B cell (primary cell): ENCODE results near the gene MAP1S. TPM values are rescaled to one million over a fixed set of nuclear protein-coding genes. Genes with fewer than 3 reads are reported as not detected.
A peak's percentile ranks its signal among the peaks of the same experiment; 100 is the strongest.

Experiments used
- ATAC-seq: fragments of 200-7000 bp; cut with Tn5 transposase; one replicate; pipeline ENCODE4 v1.10.0; 2021; ENCODE audit warnings: low read depth, mild to moderate bottlenecking, moderate number of reproducible peaks, moderate library complexity
- CTCF ChIA-PET: fragments of 350-600 bp; sonication (Branson Sonifier 250); formaldehyde crosslinking; loops from one replicate; lab custom pipeline; 2021; ENCODE audit warnings: antibody characterized with exemption, inconsistent platforms; lab: Charles Lee
- POLR2A ChIA-PET: fragments of 350-600 bp; sonication (Branson Sonifier 250); formaldehyde crosslinking; loops from one replicate; lab custom pipeline; 2021; ENCODE audit warnings: antibody characterized with exemption; lab: Charles Lee
- DNase-seq: peaks from one replicate; pipeline ENCODE4 v3.0.0; 2013
- H2AFZ ChIP-seq: 2 replicates; pipeline ENCODE4 v1.6.1; 2012; ENCODE audit warnings: mild to moderate bottlenecking, low read depth, low read length; ENCODE audit not compliant: insufficient read depth, poor library complexity, severe bottlenecking
- H3K27ac ChIP-seq, 2 donors: 1 replicate in 1 of 2; 2 replicates in 1 of 2; pipeline ENCODE4 v1.5.1; 2012 to 2013; ENCODE audit warnings: low read length in 2 of 2, mild to moderate bottlenecking in 2 of 2, moderate library complexity in 1 of 2
- H3K27me3 ChIP-seq, 4 experiments: fragments of 200-600 bp in 1 of 4; sonication (generic) in 1 of 4; replicated peaks in 1 of 4; 1 replicate in 2 of 4; 2 replicates in 2 of 4; pipeline versions ENCODE4 v1.6.1 to v1.7.0; 2013 to 2016; ENCODE audit warnings: low read length in 3 of 4, mild to moderate bottlenecking in 2 of 4, mixed read lengths in 1 of 4, moderate library complexity in 1 of 4; ENCODE audit not compliant: insufficient read depth in 4 of 4, control insufficient read depth in 3 of 4; ENCODE audit errors: control extremely low read depth in 1 of 4
- H3K36me3 ChIP-seq, 2 experiments: replicated peaks in 1 of 2; 1 replicate in 1 of 2; 2 replicates in 1 of 2; pipeline versions ENCODE4 v1.6.1 to v1.7.1; 2013; ENCODE audit warnings: low read length in 1 of 2; ENCODE audit not compliant: insufficient read depth in 2 of 2, control insufficient read depth in 1 of 2; ENCODE audit errors: control extremely low read depth in 1 of 2, extremely low read depth in 1 of 2
- H3K4me1 ChIP-seq, 2 donors: fragments of 200-600 bp in 1 of 2; sonication (generic) in 1 of 2; 1 replicate in 1 of 2; 2 replicates in 1 of 2; pipeline versions ENCODE4 v1.5.1 to v1.6.1; 2013 to 2017; ENCODE audit warnings: low read length in 2 of 2; ENCODE audit not compliant: control insufficient read depth in 2 of 2, insufficient read depth in 2 of 2
- H3K4me2 ChIP-seq: replicated peaks from 2 replicates; pipeline ENCODE3; 2012; ENCODE audit warnings: mild to moderate bottlenecking, low read depth, low read length; ENCODE audit not compliant: poor library complexity, severe bottlenecking
- H3K4me3 ChIP-seq, 5 experiments: fragments of 200-600 bp in 1 of 5; sonication (generic) in 1 of 5; 1 replicate in 3 of 5; 2 replicates in 2 of 5; pipeline versions ENCODE4 v1.5.1 to v1.7.0; 2011 to 2016; ENCODE audit warnings: low read length in 4 of 5, mild to moderate bottlenecking in 4 of 5, low read depth in 2 of 5, control low read depth in 1 of 5, moderate library complexity in 1 of 5; ENCODE audit not compliant: insufficient read depth in 1 of 5; ENCODE audit errors: control extremely low read depth in 1 of 5, extremely low read depth in 1 of 5
- H3K79me2 ChIP-seq: fragments of 200-600 bp; sonication (generic); one replicate; pipeline ENCODE4 v1.6.0; 2016; ENCODE audit warnings: low read length; ENCODE audit not compliant: control insufficient read depth, insufficient read depth
- H3K9ac ChIP-seq: fragments of 200-600 bp; sonication (generic); 2 replicates; pipeline ENCODE4 v1.6.1; 2017; ENCODE audit warnings: mild to moderate bottlenecking, low read length, moderate library complexity
- H3K9me3 ChIP-seq, 3 donors: one replicate each; pipeline versions ENCODE4 v1.6.1 to v1.7.1; 2013; ENCODE audit warnings: low read length in 2 of 3; ENCODE audit not compliant: control insufficient read depth in 2 of 3, insufficient read depth in 1 of 3; ENCODE audit errors: control extremely low read depth in 1 of 3
- H4K20me1 ChIP-seq: 2 replicates; pipeline ENCODE4 v1.6.0; 2012; ENCODE audit warnings: mild to moderate bottlenecking, low read length; ENCODE audit not compliant: insufficient read depth, control insufficient read depth, poor library complexity, severe bottlenecking
- H3K27ac Mint-ChIP-seq: one replicate; pipeline ENCODE4 v1.8.0; 2021; ENCODE audit warnings: mixed read lengths
- H3K27me3 Mint-ChIP-seq: one replicate; pipeline ENCODE4 v1.8.0; 2021; ENCODE audit warnings: mixed read lengths
- H3K4me1 Mint-ChIP-seq: one replicate; pipeline ENCODE4 v1.8.0; 2021; ENCODE audit warnings: mixed read lengths
- H3K4me3 Mint-ChIP-seq: one replicate; pipeline ENCODE4 v1.8.0; 2021; ENCODE audit warnings: mixed read lengths
- H3K9me3 Mint-ChIP-seq: one replicate; pipeline ENCODE4 v1.8.0; 2022; ENCODE audit warnings: mixed read lengths; ENCODE audit not compliant: insufficient read depth
- CTCF ChIP-seq: fragments of 200-600 bp; IDR thresholded peaks from one replicate; pipeline ENCODE4 v1.8.0; 2022; ENCODE audit warnings: antibody characterized with exemption, mild to moderate bottlenecking
- EZH2 ChIP-seq: IDR thresholded peaks from 2 replicates; pipeline ENCODE4 v1.6.1; 2012; ENCODE audit warnings: borderline replicate concordance, low read depth, mild to moderate bottlenecking, moderate library complexity, low read length; ENCODE audit not compliant: insufficient read depth, poor library complexity, severe bottlenecking
- WGBS: methylation state at CpG from one replicate; pipeline ENCODE4 v1.1.5; 2013; ENCODE audit warnings: missing lambda C conversion rate; ENCODE audit not compliant: insufficient coverage; 5-methylcytosine and 5-hydroxymethylcytosine counted together
- intact Hi-C: fragments of 100-400 bp; cut with micrococcal nuclease; formaldehyde crosslinking; loops from one replicate; pipeline ENCODE4 v1.10.0; 2022
- polyA plus RNA-seq: library from polyadenylated mRNA; depleted of rRNA; stranded (reverse); fragments of >200 nt; gene quantifications from 2 replicates; pipeline ENCODE4 v1.2.3, GENCODE V29; 2012
- total RNA-seq, 2 donors: library from RNA; stranded (reverse); fragments of 120-200 nt in 1 of 2; gene quantifications; 1 replicate in 1 of 2; 2 replicates in 1 of 2; pipeline versions ENCODE4 v1.2.3 to v1.2.4, GENCODE V29; 2013 to 2022

MAP1S gene
- total and polyA plus RNA-seq, 2 donors (not counting 1 experiment from before 2014, with no cell fraction given): 38.2 to 83.0 TPM

- H3K27ac ChIP-seq: no peak overlapping the region
- no peaks in the 10 kb centered on the region for H3K36me3 ChIP-seq
- Mint-ChIP-seq H3K27me3 (peaks cover 48% of the 10 kb centered on the region), H3K27ac (no peak overlapping the region), H3K4me3 (no peak overlapping the region), H3K9me3 (no peaks in the 10 kb centered on the region), H3K4me1 (no peaks in the 10 kb centered on the region)
- H3K4me2 ChIP-seq: no peak overlapping the region
- ChIA-PET POLR2A (no interaction called here), CTCF (no interaction called here)
- ATAC-seq (no peak), DNase-seq (no peak)
- H3K9ac ChIP-seq: no peak overlapping the region
- no peak overlapping the region for H2AFZ ChIP-seq
- no peaks in the 10 kb centered on the region for H3K4me1 ChIP-seq
- no peaks in the 10 kb centered on the region for H3K79me2 ChIP-seq
- no CpG with 5 or more reads among the region's 2 CpGs for WGBS
- TF ChIP-seq CTCF (peak; percentile 14), EZH2 (no peak)
- no peaks in the 10 kb centered on the region for H3K9me3 ChIP-seq
- intact Hi-C loops: no loop called here
- H3K4me3 ChIP-seq: no peak overlapping the region
- H3K27me3 ChIP-seq: peaks cover 0 to 18% (median 3%) of the 10 kb centered on the region in 4 experiments
- H4K20me1 ChIP-seq: no peaks in the 10 kb centered on the region
Measured at GRCh38 chr19:17695198-17695597, 24.1 kb upstream of the MAP1S start.

- no peaks in the 10 kb centered on the region for H3K79me2 ChIP-seq
- ATAC-seq (peak; percentile 93), DNase-seq (peak; percentile 80)
- no peak overlapping the region for H2AFZ ChIP-seq
- H3K27me3 ChIP-seq: peaks cover 0 to 9% (median under 1%) of the 10 kb centered on the region in 4 experiments
- intact Hi-C loops: loop anchor here (1.0 to 5.0 kb wide), 4 partner anchors 48 to 151 kb away; partner anchors contain the start of gene FCHO1
- WGBS: 38% methylated on average over 5 of the region's 11 CpGs
- TF ChIP-seq CTCF (peak; percentile 87), EZH2 (no peak)
- no peaks in the 10 kb centered on the region for H3K9me3 ChIP-seq
- ChIA-PET POLR2A (interaction anchor here (0.6 kb wide), 1 partner anchor 62 kb away, joined by 3 read pairs; no protein-coding TSS in a partner anchor), CTCF (interaction anchor here (0.6 to 8.5 kb wide), 20 partner anchors 12 to 155 kb away, joined by 3 to 137 read pairs (median 6); partner anchors contain the start of genes FCHO1, MAP1S and RPL18A)
- no peak overlapping the region for H3K9ac ChIP-seq
- Mint-ChIP-seq H3K27me3 (peaks cover 11% of the 10 kb centered on the region), H3K4me1 (peaks cover 5% of the 10 kb centered on the region), H3K9me3 (no peaks in the 10 kb centered on the region), H3K4me3 (no peak overlapping the region), H3K27ac (peak overlapping the region; percentile 11)
- no peak overlapping the region for H3K27ac ChIP-seq
- H4K20me1 ChIP-seq: no peaks in the 10 kb centered on the region
- H3K4me2 ChIP-seq: no peak overlapping the region
- H3K4me3 ChIP-seq: no peak overlapping the region
- H3K4me1 ChIP-seq: no peaks in the 10 kb centered on the region
- no peaks in the 10 kb centered on the region for H3K36me3 ChIP-seq
Measured at GRCh38 chr19:17703824-17704463, 15.3 kb upstream of the MAP1S start.
